Stimulated activated CD8-positive, alpha-beta memory T cell treated with anti-CD3 and anti-CD28 coated beads, Interleukin-7, amount 100 ng/mL, for 4 hours (primary cell): ENCODE results near the gene TRAPPC6A.
A peak's percentile ranks its signal among the peaks of the same experiment; 100 is the strongest.

Experiments used
- DNase-seq, 2 donors: peaks; one replicate each; pipeline ENCODE4 v3.0.0-alpha.2; 2020; ENCODE audit warnings: low read depth in 2 of 2

TRAPPC6A gene

GRCh38 chr19:45163751-45164460 lies 14.1 kb downstream of the TRAPPC6A start:
- no peak for DNase-seq

DNA sequence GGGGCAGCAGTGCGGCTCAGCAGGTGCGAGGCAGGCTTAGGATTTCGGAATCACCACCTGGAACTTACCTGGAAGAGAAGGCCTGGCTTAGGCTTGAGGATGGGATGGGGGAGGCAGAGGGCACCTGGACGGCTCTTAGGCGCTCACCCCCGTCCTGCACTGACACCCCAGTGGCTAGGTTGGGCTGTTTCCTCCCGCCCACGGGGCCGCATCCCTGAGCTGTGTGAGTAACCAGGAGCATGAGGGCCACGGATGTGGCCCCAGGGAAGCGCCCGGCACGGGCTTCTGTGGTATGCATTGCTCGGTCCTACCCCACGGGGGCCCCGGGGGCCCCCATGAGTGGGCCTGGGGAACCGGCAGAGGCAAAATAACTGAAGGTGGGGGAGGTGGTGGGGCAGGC lies 14.9 kb downstream of the TRAPPC6A start:
- DNase-seq: no peak

GRCh38 chr19:45162608-45163143 lies 15.4 kb downstream of the TRAPPC6A start:
- DNase-seq: no peak

- no peak for DNase-seq
Observed at GRCh38 chr19:45161738-45162607, 16.1 kb downstream of the TRAPPC6A start.

DNA sequence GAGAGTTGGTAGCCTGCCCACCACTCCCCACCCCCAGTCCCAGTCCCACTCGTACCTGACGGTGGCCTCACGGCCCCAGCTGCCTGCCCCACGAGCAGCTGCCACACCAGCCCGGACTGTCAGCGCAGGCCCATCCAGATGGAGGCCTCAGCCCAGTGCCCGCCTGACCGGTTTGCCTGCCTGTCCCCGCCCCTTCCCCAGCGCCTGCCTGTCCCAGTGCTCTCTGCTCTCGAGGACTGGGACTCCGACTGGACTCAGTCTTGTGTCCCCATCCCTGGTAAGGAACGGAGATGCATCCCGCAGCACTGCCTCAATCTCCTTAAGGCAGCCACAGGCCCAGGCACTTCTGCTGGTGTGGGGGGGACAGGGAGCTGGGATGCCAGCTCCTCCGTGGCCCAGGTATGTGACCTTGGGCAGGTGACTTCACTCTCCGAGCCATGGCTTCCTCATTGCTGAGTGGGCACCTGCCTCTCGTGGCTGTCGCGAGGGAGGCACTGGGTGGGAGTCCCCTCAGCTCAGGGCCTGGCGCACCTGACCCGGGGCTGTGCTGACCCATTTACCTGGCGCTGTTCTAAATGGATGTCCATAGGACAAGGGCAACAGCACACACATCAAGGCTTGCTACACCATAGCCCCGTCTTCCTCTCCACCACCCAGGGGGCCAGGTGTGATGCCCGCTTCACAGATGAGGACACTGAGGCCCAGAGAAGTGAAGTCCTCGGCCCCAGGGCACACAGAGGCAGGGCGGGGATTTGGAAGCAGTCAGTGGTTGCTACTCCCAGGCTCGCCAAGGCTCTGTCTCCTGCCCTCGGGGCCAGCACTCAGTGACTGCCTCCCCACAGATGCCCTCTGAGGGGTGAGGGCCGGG lies 16.9 kb downstream of the TRAPPC6A start, which contains the start of gene NKPD1:
TSS of gene NKPD1 (minus strand) at position 113 of the 868 bp plus-strand sequence. CDS start 832 bp downstream, outside the sequence.
- DNase-seq: no peak

GRCh38 chr19:45159971-45160324 lies 18.1 kb downstream of the TRAPPC6A start:
- no peak for DNase-seq

GRCh38 chr19:45159210-45159970 lies 18.6 kb downstream of the TRAPPC6A start:
- no peak for DNase-seq

DNA sequence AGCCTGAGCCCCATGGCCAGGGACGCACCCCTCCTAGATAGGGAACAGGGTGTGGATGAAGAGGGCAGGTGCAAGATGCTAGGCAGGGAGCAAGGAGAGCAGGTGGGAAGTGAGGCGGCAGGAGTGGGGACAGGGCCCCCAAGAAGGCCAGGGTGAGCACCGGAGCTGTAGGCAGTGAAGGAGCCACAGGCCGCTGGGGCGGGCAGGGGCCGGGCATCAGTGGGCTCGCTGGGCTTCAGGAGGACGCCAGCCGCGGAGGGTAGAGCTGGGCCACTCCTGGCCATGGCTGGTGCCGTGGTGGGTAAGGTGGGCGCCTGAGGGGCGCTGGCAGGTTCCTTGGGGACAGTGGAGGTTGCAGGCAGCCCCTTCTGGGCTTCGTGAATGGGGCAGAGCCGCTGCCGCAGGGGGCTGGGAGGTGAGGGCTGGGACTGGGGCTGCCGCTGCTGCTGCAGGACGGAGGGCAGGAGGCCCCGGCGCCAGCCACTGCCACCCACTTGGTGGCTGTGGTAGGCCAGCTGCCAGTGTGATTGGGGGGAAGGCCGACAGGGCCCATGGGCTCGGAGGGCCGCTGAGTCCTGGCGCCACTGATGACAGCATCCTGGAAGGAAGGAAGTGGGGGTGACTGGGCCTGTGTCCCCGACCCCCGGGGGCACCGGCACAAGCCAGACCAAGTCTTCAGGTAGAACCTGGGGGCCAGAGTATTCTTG lies 19.4 kb downstream of the TRAPPC6A start:
- DNase-seq: no peak

- no peak for DNase-seq
Observed at GRCh38 chr19:45156751-45157150, 21.3 kb downstream of the TRAPPC6A start.

- no peak for DNase-seq
Observed at GRCh38 chr19:45156011-45156630, 21.9 kb downstream of the TRAPPC6A start.

DNA sequence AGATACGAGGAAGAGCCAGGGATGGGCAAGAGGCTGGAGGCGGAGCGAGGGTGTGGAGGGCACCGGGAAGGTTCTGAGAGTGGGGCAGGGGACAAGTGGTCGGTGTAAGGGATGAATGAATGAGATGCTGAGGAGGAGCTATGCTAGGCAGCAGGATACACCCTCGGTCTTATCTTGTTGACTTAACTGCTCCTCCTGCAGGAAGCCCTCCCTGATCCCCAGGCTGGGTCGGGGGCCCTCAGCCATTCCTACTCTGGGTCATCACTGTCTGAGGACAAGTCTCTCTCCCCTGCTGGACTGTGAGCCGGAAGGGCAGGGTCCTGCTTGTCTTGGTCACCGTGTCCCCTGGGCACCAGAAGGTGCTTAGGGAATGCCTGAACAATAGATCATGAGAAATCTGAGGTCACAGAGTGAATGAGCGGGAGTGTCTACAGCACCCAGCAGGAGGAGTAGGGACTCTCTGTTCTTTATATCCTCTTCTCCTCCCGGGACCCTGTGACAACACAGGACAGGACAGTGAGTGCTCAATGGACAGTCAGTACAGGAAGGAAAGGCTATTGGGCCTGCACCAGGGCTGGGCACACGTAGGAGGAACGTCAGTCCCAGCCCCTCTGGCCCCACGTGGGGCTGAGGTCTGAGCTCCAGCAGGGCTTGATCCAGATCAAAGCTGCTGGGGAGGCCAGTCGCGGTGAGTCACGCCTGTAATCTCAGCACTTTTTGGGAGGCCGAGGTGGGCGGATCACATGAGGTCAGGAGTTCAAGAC lies 23.8 kb downstream of the TRAPPC6A start:
- no peak for DNase-seq

DNA sequence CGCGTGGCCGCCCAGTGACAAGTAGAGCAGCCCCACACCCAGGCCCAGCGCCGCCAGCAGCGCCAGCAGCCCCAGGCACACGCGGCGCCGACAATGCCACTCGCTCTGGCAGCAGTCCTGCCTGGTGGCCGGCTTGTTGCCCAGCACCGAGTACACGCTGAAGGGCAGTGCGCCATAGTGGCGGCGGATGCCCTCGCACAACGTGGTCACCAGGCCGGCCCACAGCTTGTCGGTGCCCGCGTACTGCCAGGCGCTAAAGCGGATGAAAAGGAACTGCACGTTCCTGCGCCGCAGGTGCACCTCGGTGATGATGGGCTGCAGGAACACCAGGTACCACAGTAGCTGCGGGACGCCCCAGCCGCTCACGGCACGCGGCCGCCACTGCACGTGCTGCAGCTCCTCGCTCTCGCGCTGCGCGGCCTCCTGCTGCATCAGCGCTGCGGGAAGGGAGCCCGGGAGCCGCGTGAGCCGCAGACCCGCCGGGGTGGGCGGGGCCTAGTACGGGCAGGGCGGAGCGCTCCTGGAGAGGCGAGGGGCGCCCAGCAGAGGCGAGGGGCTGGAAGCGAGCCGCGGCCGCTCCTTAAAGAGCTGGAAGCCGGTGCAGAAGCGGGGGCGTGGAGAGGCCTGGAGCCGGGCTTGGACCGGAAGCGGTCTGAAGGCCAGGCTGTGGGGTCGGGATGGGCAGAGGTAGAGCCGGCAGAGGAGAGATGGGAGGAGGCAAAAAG lies 24.5 kb downstream of the TRAPPC6A start:
- peak; percentile 5 to 30 for DNase-seq

GRCh38 chr19:45152504-45153338 lies 25.3 kb downstream of the TRAPPC6A start:
- DNase-seq: peak; percentile 21 to 48

DNA sequence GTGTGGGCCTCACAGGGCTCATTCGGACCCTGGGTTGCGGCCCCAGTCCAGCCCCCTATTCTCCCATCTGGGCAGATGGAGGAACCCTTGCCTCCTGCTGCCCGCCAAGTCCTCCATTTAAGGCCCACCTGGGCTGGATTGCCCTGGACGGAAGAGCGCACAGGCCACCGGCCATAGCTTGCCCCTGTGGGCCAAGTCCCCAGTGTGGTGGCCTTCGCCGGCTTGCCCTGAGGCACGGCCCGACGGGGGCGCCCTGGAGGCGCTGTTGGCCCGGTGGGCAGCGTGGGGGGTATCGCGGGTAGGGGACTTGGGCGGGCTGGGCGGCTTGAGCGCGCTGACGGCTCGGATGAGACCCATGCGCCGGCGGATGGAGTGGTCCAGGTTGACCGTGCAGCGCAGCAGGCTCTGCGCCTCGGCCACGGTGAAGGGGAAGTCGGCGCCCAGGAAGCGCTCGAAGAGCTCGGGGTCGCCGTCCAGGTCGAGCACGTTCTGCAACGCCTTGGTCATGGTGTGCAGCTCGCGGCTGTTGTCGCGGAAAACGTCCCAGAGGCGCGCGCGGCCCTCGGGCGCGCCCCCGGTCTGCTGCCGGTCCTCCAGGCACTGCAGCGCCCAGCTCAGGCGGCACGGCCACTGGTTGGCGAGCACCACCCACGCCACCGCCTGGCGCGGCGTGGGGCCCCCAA lies 26.1 kb downstream of the TRAPPC6A start:
- no peak for DNase-seq

DNA sequence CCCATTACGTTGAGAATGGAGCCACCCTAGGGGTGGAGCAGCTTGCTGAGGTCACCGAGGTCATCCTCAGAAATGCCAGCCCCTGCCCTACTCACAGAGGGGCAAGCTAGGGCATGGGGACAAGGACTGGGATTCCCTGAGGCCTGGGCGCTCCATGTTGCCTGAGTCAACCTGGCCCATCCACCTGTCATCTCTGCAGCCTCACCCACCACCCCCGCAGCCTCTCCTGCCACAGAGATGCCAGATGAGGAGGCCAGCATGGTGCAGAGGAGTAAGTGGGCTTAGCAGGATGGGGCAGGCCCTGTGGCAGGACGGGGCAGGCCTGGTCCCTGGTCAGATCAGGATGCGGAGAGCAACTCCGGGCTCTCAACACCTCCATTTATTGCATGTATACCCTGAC lies 26.7 kb downstream of the TRAPPC6A start:
- DNase-seq: no peak

DNA sequence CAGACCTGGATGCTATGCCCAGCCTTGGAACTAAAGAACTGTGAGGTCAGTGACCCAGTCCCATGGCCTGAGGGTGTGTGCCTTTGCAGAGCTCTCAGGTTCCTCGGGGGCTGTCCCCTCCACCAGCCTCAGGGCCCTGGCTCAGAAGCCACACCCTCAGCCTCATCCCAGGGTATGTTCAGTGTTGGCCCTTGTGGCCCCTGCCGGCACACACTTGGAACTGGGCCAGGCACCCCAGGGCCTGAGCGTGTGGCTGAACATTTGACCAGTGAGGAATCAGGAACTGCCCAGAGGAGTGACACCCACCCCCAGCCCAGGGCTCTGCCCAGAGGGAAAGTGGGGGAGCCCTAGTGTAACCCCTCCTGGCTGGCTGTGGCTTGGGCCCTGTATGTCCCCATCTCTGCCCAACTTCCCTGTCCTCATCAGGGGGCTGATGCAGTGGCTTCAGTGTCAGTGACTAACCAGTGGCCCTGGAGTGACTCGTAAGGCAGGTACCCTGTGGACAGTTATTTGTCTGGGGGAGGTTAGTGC lies 27.2 kb downstream of the TRAPPC6A start:
- DNase-seq: no peak

DNA sequence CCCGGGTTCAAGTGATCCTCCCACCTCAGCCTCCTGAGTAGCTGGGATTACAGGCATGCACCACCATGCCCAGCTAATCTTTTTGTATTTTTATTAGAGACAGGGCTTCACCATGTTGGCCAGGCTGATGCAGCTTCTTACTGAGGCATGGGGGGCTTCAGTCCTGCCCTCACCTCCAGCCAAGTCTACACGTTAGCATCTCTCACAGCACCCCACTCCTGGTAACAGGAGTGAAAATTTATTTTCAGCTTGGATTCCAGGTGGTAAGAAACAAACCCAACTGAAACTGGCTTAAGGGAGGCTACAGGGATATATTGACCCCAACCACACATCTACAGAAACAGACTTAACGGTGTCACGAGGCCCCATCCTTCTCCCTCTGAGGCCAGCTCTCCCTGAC lies 27.9 kb downstream of the TRAPPC6A start:
- DNase-seq: no peak
